ENCODE results near the gene GRIN1.

Gene GRIN1

GRCh38 chr9:137140151-137141012 is 1.4 kb downstream of the GRIN1 start:
- no peak overlapping the region for H3K27ac ChIP-seq
- H3K4me3 ChIP-seq (ENCODE audit: low read depth, low read length) = no peak overlapping the region
- no peaks in the 10 kb centered on the region for H3K9me3 ChIP-seq (ENCODE audit: control insufficient read depth, low read length)
- no peaks in the 10 kb centered on the region for H3K4me1 ChIP-seq
- no peaks in the 10 kb centered on the region for H3K79me2 ChIP-seq
- no peaks in the 10 kb centered on the region for H3K36me3 ChIP-seq (ENCODE audit: control insufficient read depth, insufficient read depth, low read length)
- H3K9ac ChIP-seq = no peak overlapping the region
- no peak overlapping the region for H3K4me2 ChIP-seq (ENCODE audit: low read length)
- peaks cover 11% of the 10 kb centered on the region for H3K27me3 ChIP-seq (ENCODE audit: control insufficient read depth, insufficient read depth, low read length)
- no peak for TF ChIP-seq CTCF (IDR thresholded peaks at IDR 0.05)
- H2AFZ ChIP-seq = no peak overlapping the region

GRCh38 chr9:137141050-137141810 is 2.3 kb downstream of the GRIN1 start:
- no peak for TF ChIP-seq CTCF (IDR thresholded peaks at IDR 0.05)
- no peaks in the 10 kb centered on the region for H3K9me3 ChIP-seq (ENCODE audit: control insufficient read depth, low read length)
- no peaks in the 10 kb centered on the region for H3K4me1 ChIP-seq
- H3K9ac ChIP-seq = no peak overlapping the region
- H3K4me2 ChIP-seq (ENCODE audit: low read length) = no peak overlapping the region
- H3K27ac ChIP-seq = no peak overlapping the region
- peaks cover 11% of the 10 kb centered on the region for H3K27me3 ChIP-seq (ENCODE audit: control insufficient read depth, insufficient read depth, low read length)
- no peaks in the 10 kb centered on the region for H3K36me3 ChIP-seq (ENCODE audit: control insufficient read depth, insufficient read depth, low read length)
- no peak overlapping the region for H3K4me3 ChIP-seq (ENCODE audit: low read depth, low read length)
- no peak overlapping the region for H2AFZ ChIP-seq
- no peaks in the 10 kb centered on the region for H3K79me2 ChIP-seq

GRCh38 chr9:137141976-137142936 is 3.3 kb downstream of the GRIN1 start:
- no peak overlapping the region for H3K4me2 ChIP-seq (ENCODE audit: low read length)
- no peak overlapping the region for H3K4me3 ChIP-seq (ENCODE audit: low read depth, low read length)
- H3K79me2 ChIP-seq = no peaks in the 10 kb centered on the region
- no peaks in the 10 kb centered on the region for H3K4me1 ChIP-seq
- no peaks in the 10 kb centered on the region for H3K9me3 ChIP-seq (ENCODE audit: control insufficient read depth, low read length)
- TF ChIP-seq CTCF (IDR thresholded peaks at IDR 0.05) = no peak
- H3K27me3 ChIP-seq (ENCODE audit: control insufficient read depth, insufficient read depth, low read length) = peaks cover 11% of the 10 kb centered on the region
- H3K9ac ChIP-seq = no peak overlapping the region
- H3K27ac ChIP-seq = no peak overlapping the region
- H2AFZ ChIP-seq = no peak overlapping the region
- no peaks in the 10 kb centered on the region for H3K36me3 ChIP-seq (ENCODE audit: control insufficient read depth, insufficient read depth, low read length)

GRCh38 chr9:137143459-137143858 is 4.5 kb downstream of the GRIN1 start:
- H3K9me3 ChIP-seq (ENCODE audit: control insufficient read depth, low read length) = no peaks in the 10 kb centered on the region
- no peak overlapping the region for H2AFZ ChIP-seq
- H3K27me3 ChIP-seq (ENCODE audit: control insufficient read depth, insufficient read depth, low read length) = peaks cover 5% of the 10 kb centered on the region
- no peak overlapping the region for H3K4me3 ChIP-seq (ENCODE audit: low read depth, low read length)
- H3K4me2 ChIP-seq (ENCODE audit: low read length) = no peak overlapping the region
- no peak for TF ChIP-seq CTCF (IDR thresholded peaks at IDR 0.05)
- no peak overlapping the region for H3K27ac ChIP-seq
- no peaks in the 10 kb centered on the region for H3K36me3 ChIP-seq (ENCODE audit: control insufficient read depth, insufficient read depth, low read length)
- no peaks in the 10 kb centered on the region for H3K4me1 ChIP-seq
- no peaks in the 10 kb centered on the region for H3K79me2 ChIP-seq
- H3K9ac ChIP-seq = no peak overlapping the region

Data from parathyroid adenoma (tissue), 2 donors.